Activated CD4-positive, alpha-beta memory T cell treated with anti-CD3 and anti-CD28 coated beads for 36 hours (primary cell): Measurements from ENCODE around the gene FAAP20. TPM values are rescaled to one million over a fixed set of nuclear protein-coding genes. Genes with fewer than 3 reads are reported as not detected.

Source experiments
- CTCF ChIA-PET: fragments of 350-600 bp; sonication (Branson Sonifier 250); formaldehyde crosslinking; loops from one replicate; lab custom pipeline; 2021; ENCODE audit warnings: antibody characterized with exemption, inconsistent platforms; lab: Charles Lee
- POLR2A ChIA-PET: fragments of 350-600 bp; sonication (Branson Sonifier 250); formaldehyde crosslinking; loops from one replicate; lab custom pipeline; 2021; ENCODE audit warnings: antibody characterized with exemption; lab: Charles Lee
- DNase-seq: peaks from one replicate; pipeline ENCODE4 v3.0.0-alpha.2; 2020
- H3K27ac Mint-ChIP-seq: one replicate; pipeline ENCODE4 v1.8.0; 2021; ENCODE audit warnings: mixed read lengths
- H3K27me3 Mint-ChIP-seq: one replicate; pipeline ENCODE4 v1.8.0; 2021; ENCODE audit warnings: mixed read lengths
- H3K36me3 Mint-ChIP-seq: one replicate; pipeline ENCODE4 v1.8.0; 2021; ENCODE audit warnings: mixed read lengths
- H3K4me1 Mint-ChIP-seq: one replicate; pipeline ENCODE4 v1.8.0; 2021; ENCODE audit warnings: low read depth, mixed read lengths
- H3K4me3 Mint-ChIP-seq: one replicate; pipeline ENCODE4 v1.8.0; 2021; ENCODE audit warnings: mild to moderate bottlenecking, mixed read lengths
- H3K9me3 Mint-ChIP-seq: one replicate; pipeline ENCODE4 v1.8.0; 2021; ENCODE audit warnings: mixed read lengths
- intact Hi-C: fragments of 100-400 bp; cut with micrococcal nuclease; formaldehyde crosslinking; loops from one replicate; pipeline ENCODE4 v1.15.1; 2023
- total RNA-seq, 2 experiments: library from RNA; stranded (reverse); gene quantifications; one replicate each; pipeline ENCODE4 v1.2.3, GENCODE V29; 2021

FAAP20 gene
- total RNA-seq, 2 experiments from 2014 or later = 64.9 to 69.8 TPM

- ChIA-PET POLR2A (no interaction called here), CTCF (interaction anchor here (1.2 kb wide), 1 partner anchor 14 kb away, joined by 4 read pairs; the partner anchor contains the start of gene FAAP20)
- Mint-ChIP-seq H3K4me1 (no peaks in the 10 kb centered on the region), H3K27me3 (no peaks in the 10 kb centered on the region), H3K9me3 (no peaks in the 10 kb centered on the region), H3K36me3 (peaks cover 7% of the 10 kb centered on the region), H3K4me3 (no peak overlapping the region), H3K27ac (no peak overlapping the region)
- DNase-seq = no peak
- intact Hi-C loops = no loop called here
Observed at GRCh38 chr1:2180297-2181245, 14.0 kb downstream of the FAAP20 start.

GRCh38 chr1:2179283-2180013 lies 15.1 kb downstream of the FAAP20 start:
- DNase-seq = no peak
- intact Hi-C loops = no loop called here
- POLR2A ChIA-PET = no interaction called here
- Mint-ChIP-seq H3K27ac (no peak overlapping the region), H3K9me3 (no peaks in the 10 kb centered on the region), H3K27me3 (no peaks in the 10 kb centered on the region), H3K36me3 (peaks cover 6% of the 10 kb centered on the region), H3K4me1 (no peaks in the 10 kb centered on the region), H3K4me3 (no peak overlapping the region)
- CTCF ChIA-PET = interaction anchor here (1.2 kb wide), 1 partner anchor 16 kb away, joined by 4 read pairs; the partner anchor contains the start of gene FAAP20

GRCh38 chr1:2178875-2179274 lies 15.7 kb downstream of the FAAP20 start:
- Mint-ChIP-seq H3K4me3 (no peak overlapping the region), H3K27me3 (no peaks in the 10 kb centered on the region), H3K36me3 (peaks cover 4% of the 10 kb centered on the region), H3K27ac (no peak overlapping the region), H3K9me3 (no peaks in the 10 kb centered on the region), H3K4me1 (no peaks in the 10 kb centered on the region)
- CTCF ChIA-PET = no interaction called here
- POLR2A ChIA-PET = no interaction called here
- intact Hi-C loops = no loop called here
- no peak for DNase-seq

- POLR2A ChIA-PET = no interaction called here
- DNase-seq = no peak
- H3K27me3 Mint-ChIP-seq = no peaks in the 10 kb centered on the region
- H3K9me3 Mint-ChIP-seq = no peaks in the 10 kb centered on the region
- no peak overlapping the region for H3K27ac Mint-ChIP-seq
- intact Hi-C loops = no loop called here
- peaks cover under 1% of the 10 kb centered on the region for H3K4me1 Mint-ChIP-seq
- H3K4me3 Mint-ChIP-seq = no peak overlapping the region
- CTCF ChIA-PET = no interaction called here
- H3K36me3 Mint-ChIP-seq = peaks cover 4% of the 10 kb centered on the region
Observed at GRCh38 chr1:2177946-2178538, 16.5 kb downstream of the FAAP20 start.

DNA sequence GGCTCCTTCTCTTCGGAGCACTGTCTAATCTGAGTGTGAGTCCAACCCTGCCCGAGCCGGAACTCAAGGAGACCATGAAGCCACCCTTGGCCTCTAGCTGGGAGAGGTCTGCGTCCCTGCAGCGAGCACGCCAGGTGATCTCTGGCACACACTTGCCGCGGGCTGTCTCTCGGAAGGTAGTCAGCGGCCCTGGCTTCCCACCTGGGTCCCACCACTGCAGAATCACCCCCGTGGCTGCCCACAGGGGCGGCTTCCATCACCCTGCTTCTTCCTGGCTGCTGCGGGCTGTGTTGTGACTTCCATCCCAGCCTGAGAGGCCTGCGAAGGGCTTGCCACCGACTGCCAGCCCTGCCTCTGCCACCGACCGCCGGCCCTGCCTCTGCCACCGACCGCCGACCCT lies 17.0 kb downstream of the FAAP20 start:
- H3K4me1 Mint-ChIP-seq = peaks cover 2% of the 10 kb centered on the region
- no peak overlapping the region for H3K4me3 Mint-ChIP-seq
- CTCF ChIA-PET = no interaction called here
- peaks cover 4% of the 10 kb centered on the region for H3K36me3 Mint-ChIP-seq
- intact Hi-C loops = no loop called here
- H3K27me3 Mint-ChIP-seq = no peaks in the 10 kb centered on the region
- DNase-seq = no peak
- no peaks in the 10 kb centered on the region for H3K9me3 Mint-ChIP-seq
- no peak overlapping the region for H3K27ac Mint-ChIP-seq
- POLR2A ChIA-PET = no interaction called here

DNA sequence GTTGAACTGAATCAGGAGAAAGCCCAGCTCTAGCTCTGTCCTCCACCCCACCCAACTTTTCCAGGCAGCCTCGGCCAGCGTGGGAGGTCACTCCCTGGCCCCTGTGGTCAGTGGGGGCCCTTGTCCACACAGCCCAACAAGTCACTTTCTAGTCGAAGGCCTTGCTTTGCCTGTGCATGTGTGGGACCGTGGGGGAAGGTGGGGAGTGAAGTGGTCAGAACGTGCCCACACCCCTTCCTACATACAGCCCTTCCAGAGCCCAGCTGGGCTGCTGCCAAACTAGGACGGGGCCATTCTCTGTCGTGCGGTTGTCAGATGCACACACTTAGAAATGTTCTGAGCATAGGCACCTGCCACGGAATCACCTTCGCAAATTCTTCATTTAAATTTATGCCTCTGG lies 18.0 kb downstream of the FAAP20 start:
- Mint-ChIP-seq H3K36me3 (peaks cover 4% of the 10 kb centered on the region), H3K27me3 (no peaks in the 10 kb centered on the region), H3K9me3 (no peaks in the 10 kb centered on the region), H3K4me3 (no peak overlapping the region), H3K4me1 (peaks cover 2% of the 10 kb centered on the region), H3K27ac (no peak overlapping the region)
- POLR2A ChIA-PET = no interaction called here
- CTCF ChIA-PET = no interaction called here
- intact Hi-C loops = no loop called here
- DNase-seq = no peak

DNA sequence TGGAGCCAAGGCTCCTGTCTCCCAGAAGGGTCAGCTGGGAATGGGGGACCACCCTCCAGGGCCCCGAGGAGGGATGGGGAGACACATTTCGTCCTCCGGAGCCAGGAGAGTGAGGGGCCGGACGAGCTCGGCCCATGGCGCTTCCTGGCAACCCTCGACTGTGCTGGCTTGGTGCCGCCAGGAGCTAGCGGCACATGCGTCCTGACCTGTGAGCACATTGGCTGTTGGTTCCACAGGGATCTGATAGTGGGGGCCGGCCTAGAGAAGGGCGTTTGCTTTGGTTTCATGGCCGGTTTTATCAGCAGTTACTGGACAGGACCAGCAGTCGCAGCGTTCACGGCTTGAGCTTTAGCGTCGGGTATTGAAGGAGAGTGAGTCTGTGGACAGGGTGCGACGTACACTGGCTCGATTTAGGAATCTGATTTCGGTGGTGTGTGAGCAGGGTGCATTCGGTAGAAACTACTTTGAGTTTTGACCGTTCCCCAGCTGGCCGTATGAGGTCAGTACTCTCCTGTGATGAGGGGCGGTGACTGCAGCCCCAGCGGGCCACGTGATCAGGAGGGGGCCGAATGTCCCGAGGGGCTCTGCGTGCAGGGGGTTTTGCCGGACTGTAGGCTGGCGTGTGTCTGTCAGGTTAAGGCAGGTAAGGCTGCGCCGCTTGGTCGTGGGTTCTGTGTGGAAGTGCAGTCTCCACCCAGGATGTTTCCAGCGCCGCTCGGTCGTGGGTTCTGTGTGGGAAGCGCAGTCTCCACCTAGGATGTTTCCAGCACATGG lies 18.7 kb downstream of the FAAP20 start:
- Mint-ChIP-seq H3K27ac (no peak overlapping the region), H3K4me3 (no peak overlapping the region), H3K36me3 (peaks cover 4% of the 10 kb centered on the region), H3K4me1 (peaks cover 2% of the 10 kb centered on the region), H3K9me3 (no peaks in the 10 kb centered on the region), H3K27me3 (no peaks in the 10 kb centered on the region)
- no peak for DNase-seq
- intact Hi-C loops = no loop called here
- POLR2A ChIA-PET = no interaction called here
- CTCF ChIA-PET = interaction anchor here (2.1 to 3.2 kb wide), 5 partner anchors 19 to 206 kb away, joined by 7 to 18 read pairs (median 13); partner anchors contain the start of gene FAAP20

- no peaks in the 10 kb centered on the region for H3K9me3 Mint-ChIP-seq
- no peaks in the 10 kb centered on the region for H3K27me3 Mint-ChIP-seq
- peaks cover 2% of the 10 kb centered on the region for H3K36me3 Mint-ChIP-seq
- H3K4me3 Mint-ChIP-seq = peak overlapping the region; percentile 60
- intact Hi-C loops = no loop called here
- ChIA-PET POLR2A (interaction anchor here (1.0 kb wide), 1 partner anchor 20 kb away, joined by 3 read pairs; the partner anchor contains the start of gene FAAP20), CTCF (interaction anchor here (0.9 to 3.2 kb wide), 24 partner anchors 9 to 216 kb away, joined by 3 to 18 read pairs (median 6); partner anchors contain the start of genes FAAP20, MORN1 and RER1)
- peak overlapping the region; percentile 46 for H3K27ac Mint-ChIP-seq
- no peak for DNase-seq
- peaks cover 2% of the 10 kb centered on the region for H3K4me1 Mint-ChIP-seq
Observed at GRCh38 chr1:2175055-2175414, 19.5 kb downstream of the FAAP20 start.

DNA sequence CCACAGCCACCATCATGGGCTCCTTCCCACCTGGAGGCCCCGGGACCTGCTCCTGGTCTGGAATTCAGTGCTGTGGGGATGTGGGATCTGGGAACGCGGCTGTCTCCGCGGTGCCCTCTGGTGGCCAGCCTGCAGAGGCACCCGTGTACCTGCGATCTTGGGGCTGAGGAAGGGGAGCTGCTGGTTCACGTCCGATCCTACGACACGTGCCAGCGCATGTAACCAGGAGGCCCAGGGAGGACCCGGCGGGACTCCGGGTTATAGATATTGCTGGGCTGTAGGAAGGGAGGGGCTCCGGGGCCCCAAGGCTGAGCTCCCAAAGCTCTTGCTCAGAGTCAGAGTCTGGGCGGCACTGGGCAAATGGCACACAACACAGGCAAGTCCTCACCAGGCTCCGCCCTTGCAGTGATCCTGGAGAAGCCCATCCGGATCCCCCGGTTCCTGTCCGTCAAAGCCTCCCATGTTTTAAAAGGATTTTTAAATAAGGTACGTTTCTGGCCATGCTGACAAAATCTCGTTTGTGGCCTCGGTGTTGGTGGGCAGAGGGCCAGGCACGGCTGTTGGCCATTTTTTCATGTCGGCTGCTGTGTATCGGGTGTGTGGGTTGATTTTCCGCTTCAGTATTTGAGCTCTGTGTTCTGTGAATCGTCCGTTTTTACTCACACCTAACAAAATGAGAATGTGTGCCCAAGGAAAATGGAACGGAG lies 20.1 kb downstream of the FAAP20 start:
- CTCF ChIA-PET = interaction anchor here (0.6 to 3.2 kb wide), 34 partner anchors 9 to 409 kb away, joined by 3 to 18 read pairs (median 5); partner anchors contain the start of genes FAAP20, MORN1 and RER1
- no peaks in the 10 kb centered on the region for H3K9me3 Mint-ChIP-seq
- H3K27ac Mint-ChIP-seq = peak overlapping the region; percentile 46
- peak overlapping the region; percentile 60 for H3K4me3 Mint-ChIP-seq
- H3K4me1 Mint-ChIP-seq = peaks cover 2% of the 10 kb centered on the region
- POLR2A ChIA-PET = interaction anchor here (1.0 kb wide), 1 partner anchor 21 kb away, joined by 3 read pairs; the partner anchor contains the start of gene FAAP20
- intact Hi-C loops = no loop called here
- peak; percentile 57 for DNase-seq
- H3K36me3 Mint-ChIP-seq = peaks cover 2% of the 10 kb centered on the region
- no peaks in the 10 kb centered on the region for H3K27me3 Mint-ChIP-seq

DNA sequence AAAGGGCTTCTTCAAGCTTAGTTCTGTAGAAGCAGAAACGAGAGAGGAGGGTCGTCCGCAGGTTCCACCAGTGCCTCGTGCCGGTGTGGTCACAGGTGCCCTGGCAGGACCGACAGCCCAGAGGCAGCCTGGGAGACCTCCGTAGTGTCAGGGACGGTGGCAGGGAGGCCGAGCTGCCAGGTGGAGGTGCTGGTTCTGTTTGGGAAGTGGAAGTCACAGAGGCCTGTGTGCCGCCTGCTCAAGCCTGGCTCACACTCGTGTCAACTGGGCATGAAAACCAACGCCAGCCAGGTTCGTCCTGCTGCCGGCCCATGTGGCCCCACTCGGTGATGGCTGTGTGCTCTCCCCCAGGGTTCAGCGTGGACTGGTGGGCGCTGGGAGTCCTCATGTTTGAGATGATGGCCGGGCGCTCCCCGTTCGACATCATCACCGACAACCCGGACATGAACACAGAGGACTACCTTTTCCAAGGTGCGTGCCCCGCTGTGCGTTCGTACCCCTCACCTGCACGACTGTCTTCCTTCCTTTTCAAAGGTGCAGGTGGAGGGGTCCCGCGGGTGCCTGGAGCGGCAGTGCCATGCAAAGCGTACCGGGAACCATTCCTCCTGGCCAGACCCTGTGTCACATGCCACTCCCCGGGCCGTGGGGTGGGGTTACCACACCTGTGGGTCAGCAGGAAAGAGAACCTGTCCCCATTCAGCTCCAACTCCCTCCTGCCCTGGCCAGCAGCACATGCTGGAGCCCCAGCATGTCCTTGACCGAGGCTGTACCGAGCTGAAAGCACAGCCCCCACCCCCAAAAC lies 20.8 kb downstream of the FAAP20 start:
- POLR2A ChIA-PET = interaction anchor here (1.0 kb wide), 1 partner anchor 21 kb away, joined by 3 read pairs; the partner anchor contains the start of gene FAAP20
- intact Hi-C loops = no loop called here
- Mint-ChIP-seq H3K9me3 (no peaks in the 10 kb centered on the region), H3K27me3 (no peaks in the 10 kb centered on the region), H3K27ac (no peak overlapping the region), H3K36me3 (no peaks in the 10 kb centered on the region), H3K4me3 (no peak overlapping the region), H3K4me1 (peaks cover 2% of the 10 kb centered on the region)
- CTCF ChIA-PET = interaction anchor here (0.6 to 3.2 kb wide), 30 partner anchors 8 to 409 kb away, joined by 3 to 18 read pairs (median 5); partner anchors contain the start of gene FAAP20
- DNase-seq = no peak
